ENCODE results near the gene NAAA. TPM values are rescaled to one million over a fixed set of nuclear protein-coding genes. Genes with fewer than 3 reads are reported as not detected.

The NAAA gene
- total and polyA plus RNA-seq, 10 donors: 18.3 to 214 (median 97.2) TPM

DNA sequence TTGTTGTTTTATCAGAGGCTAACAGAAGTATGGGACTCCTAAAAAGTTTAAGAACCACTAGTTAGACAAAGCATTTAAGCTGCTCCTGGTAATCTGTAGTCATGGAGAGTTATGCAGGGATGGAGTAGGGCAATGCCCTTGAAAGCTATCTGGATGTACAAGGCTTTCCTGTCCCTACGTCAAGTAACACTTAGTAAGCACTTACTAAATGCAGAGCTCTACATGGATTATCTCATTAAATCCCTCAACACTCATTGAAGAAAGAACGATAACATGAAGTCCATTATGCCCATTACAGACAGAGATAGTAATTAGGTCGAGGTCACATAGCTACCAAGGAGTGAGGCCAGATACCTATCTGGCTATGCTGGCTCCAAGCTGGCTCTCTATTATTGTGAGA lies 71.7 kb downstream of the NAAA start:
- H3K36me3 ChIP-seq: no peaks in the 10 kb centered on the region
- no peak overlapping the region for H3K27ac ChIP-seq
- H3K4me1 ChIP-seq: no peaks in the 10 kb centered on the region
- no peak for DNase-seq
- 50 to 62% (median 55%) methylated on average over 3 of the region's 3 CpGs for WGBS, 5 donors
- H3K4me3 ChIP-seq: no peak overlapping the region
- intact Hi-C loops (cut with DNase I; ENCODE audit: low total_unique reads): no loop called here
- no peaks in the 10 kb centered on the region for H3K9me3 ChIP-seq
- TF ChIP-seq, protein P1, sequence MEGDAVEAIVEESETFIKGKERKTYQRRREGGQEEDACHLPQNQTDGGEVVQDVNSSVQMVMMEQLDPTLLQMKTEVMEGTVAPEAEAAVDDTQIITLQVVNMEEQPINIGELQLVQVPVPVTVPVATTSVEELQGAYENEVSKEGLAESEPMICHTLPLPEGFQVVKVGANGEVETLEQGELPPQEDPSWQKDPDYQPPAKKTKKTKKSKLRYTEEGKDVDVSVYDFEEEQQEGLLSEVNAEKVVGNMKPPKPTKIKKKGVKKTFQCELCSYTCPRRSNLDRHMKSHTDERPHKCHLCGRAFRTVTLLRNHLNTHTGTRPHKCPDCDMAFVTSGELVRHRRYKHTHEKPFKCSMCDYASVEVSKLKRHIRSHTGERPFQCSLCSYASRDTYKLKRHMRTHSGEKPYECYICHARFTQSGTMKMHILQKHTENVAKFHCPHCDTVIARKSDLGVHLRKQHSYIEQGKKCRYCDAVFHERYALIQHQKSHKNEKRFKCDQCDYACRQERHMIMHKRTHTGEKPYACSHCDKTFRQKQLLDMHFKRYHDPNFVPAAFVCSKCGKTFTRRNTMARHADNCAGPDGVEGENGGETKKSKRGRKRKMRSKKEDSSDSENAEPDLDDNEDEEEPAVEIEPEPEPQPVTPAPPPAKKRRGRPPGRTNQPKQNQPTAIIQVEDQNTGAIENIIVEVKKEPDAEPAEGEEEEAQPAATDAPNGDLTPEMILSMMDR (IDR thresholded peaks at IDR 0.05 in 8 of 11, conservative IDR thresholded peaks at IDR 0.05 in 3 of 11): no peak
- no peak for TF ChIP-seq POLR2AphosphoS5 (IDR thresholded peaks at IDR 0.05)
- TF ChIP-seq POLR2A (IDR thresholded peaks at IDR 0.05): no peak
- H3K27me3 ChIP-seq (replicated peaks in 1 of 7): no peaks in the 10 kb centered on the region

DNA sequence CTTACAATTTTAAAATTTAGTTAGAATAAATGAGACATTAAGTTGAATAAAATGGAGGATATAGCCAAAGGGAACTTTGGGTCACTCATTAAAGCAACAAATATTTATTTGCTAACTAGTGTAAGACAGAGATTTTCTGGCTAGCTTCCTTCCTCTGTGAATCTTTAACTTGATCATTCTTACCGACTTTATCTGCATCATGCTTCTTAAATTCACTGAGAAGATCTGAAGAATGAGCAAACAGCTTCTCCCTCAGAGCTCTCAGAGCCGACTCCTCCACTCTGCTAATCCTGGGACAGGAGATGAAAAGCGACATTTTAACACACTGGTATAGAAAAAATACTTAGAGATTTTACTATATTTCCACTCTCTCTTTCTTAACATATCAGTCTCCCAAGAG lies 73.7 kb downstream of the NAAA start:
- H3K27me3 ChIP-seq (replicated peaks in 1 of 7): no peaks in the 10 kb centered on the region
- WGBS, 5 donors: 76 to 86% (median 79%) methylated on average over 3 of the region's 3 CpGs
- intact Hi-C loops (cut with DNase I; ENCODE audit: low total_unique reads): no loop called here
- no peak overlapping the region for H3K4me3 ChIP-seq
- no peaks in the 10 kb centered on the region for H3K4me1 ChIP-seq
- H3K27ac ChIP-seq: no peak overlapping the region
- TF ChIP-seq POLR2A (IDR thresholded peaks at IDR 0.05) (no peak), POLR2AphosphoS5 (IDR thresholded peaks at IDR 0.05) (no peak)
- TF ChIP-seq, protein P1 (IDR thresholded peaks at IDR 0.05 in 8 of 11, conservative IDR thresholded peaks at IDR 0.05 in 3 of 11): no peak
- peaks cover 0 to 4% (median 0%) of the 10 kb centered on the region in 8 donors for H3K9me3 ChIP-seq
- H3K36me3 ChIP-seq: no peaks in the 10 kb centered on the region
- DNase-seq: no peak

Other genes starting within 250 kb of the NAAA start
- 10 to 100 TPM; 42.9 to 64.8 (median 51.9) TPM for gene USO1, start 216.4 kb downstream of the NAAA start, total RNA-seq
- gene USO1, start 216.4 kb downstream of the NAAA start, polyA plus RNA-seq: 10 to 100 TPM; 16.4 to 20.6 (median 19.3) TPM
- 1 to 10 TPM in 1 of 7 donors, under 1 TPM in 5, not detected in 1; 0.07 to 3.4 (median 0.41) TPM for gene PPEF2, start 38.6 kb downstream of the NAAA start, total RNA-seq
- gene PPEF2, start 38.6 kb downstream of the NAAA start, polyA plus RNA-seq: under 1 TPM in 2 of 3 donors, not detected in 1; 0.06 to 0.07 TPM
- 10 to 100 TPM; 30.5 to 42.8 (median 37.3) TPM for gene SDAD1, start 49.9 kb upstream of the NAAA start, total RNA-seq
- gene SDAD1, start 49.9 kb upstream of the NAAA start, polyA plus RNA-seq: 10 to 100 TPM; 12.9 to 18.8 (median 16.5) TPM
- gene CXCL9, start 66.5 kb upstream of the NAAA start, total RNA-seq: 10 to 100 TPM in 3 of 7 donors, 1 to 10 TPM in 4; 3.4 to 20.9 (median 6.0) TPM
- gene CXCL9, start 66.5 kb upstream of the NAAA start, polyA plus RNA-seq: 10 to 100 TPM; 22.5 to 25.5 (median 23.9) TPM
- 10 to 100 TPM in 2 of 7 donors, 1 to 10 TPM in 5; 1.4 to 21.7 (median 7.1) TPM for gene CXCL10, start 82.5 kb upstream of the NAAA start, total RNA-seq
- 10 to 100 TPM in 2 of 3 donors, 1 to 10 TPM in 1; 6.5 to 23.1 (median 12.5) TPM for gene CXCL10, start 82.5 kb upstream of the NAAA start, polyA plus RNA-seq
- 1 to 10 TPM; 1.1 to 3.0 (median 2.2) TPM for gene CXCL11, start 95.1 kb upstream of the NAAA start, total RNA-seq
- 1 to 10 TPM in 2 of 3 donors, under 1 TPM in 1; 0.96 to 5.4 (median 2.2) TPM for gene CXCL11, start 95.1 kb upstream of the NAAA start, polyA plus RNA-seq
- gene ART3, start 133.7 kb upstream of the NAAA start, total RNA-seq: 1 to 10 TPM; 1.1 to 5.7 (median 3.4) TPM
- gene ART3, start 133.7 kb upstream of the NAAA start, polyA plus RNA-seq: 1 to 10 TPM in 2 of 3 donors, under 1 TPM in 1; 0.91 to 3.1 (median 1.4) TPM
- 10 to 100 TPM; 26.2 to 43.2 (median 34.5) TPM for gene NUP54, start 207.4 kb upstream of the NAAA start, total RNA-seq
- 10 to 100 TPM; 22.8 to 28.9 (median 28.8) TPM for gene NUP54, start 207.4 kb upstream of the NAAA start, polyA plus RNA-seq